IMR-90 (cell line): ENCODE results near the gene DOK4. TPM values are rescaled to one million over a fixed set of nuclear protein-coding genes. Genes with fewer than 3 reads are reported as not detected.

Experiments
- ATAC-seq: fragments of 200-7000 bp; cut with Tn5 transposase; 2 replicates; pipeline ENCODE4 v1.9.1; 2020; ENCODE audit warnings: low read depth, mild to moderate bottlenecking, moderate library complexity
- BruUV-seq: library from RNA; stranded (reverse); fragments of 400-500 nt; replicated peaks from 2 replicates; lab custom pipeline; 2021; lab: Mats Ljungman, UMichigan
- CTCF ChIA-PET: fragments of 300-600 bp; formaldehyde crosslinking; extraction: SDS; loops from one replicate; lab custom pipeline; 2021; ENCODE audit warnings: antibody characterized with exemption; lab: Yijun Ruan, JAX
- POLR2A ChIA-PET: fragments of 300-600 bp; sonication (Branson Sonifier 250); formaldehyde crosslinking; loops from one replicate; lab custom pipeline; 2022; ENCODE audit warnings: antibody characterized with exemption; ENCODE audit not compliant: unreplicated experiment; lab: Charles Lee
- DNase-seq: peaks from one replicate; pipeline ENCODE4 v3.0.0; 2013
- H2AFZ ChIP-seq: replicated peaks from 2 replicates; pipeline ENCODE3; 2013; ENCODE audit warnings: low read length, mild to moderate bottlenecking; ENCODE audit not compliant: poor library complexity
- H2AK5ac ChIP-seq: 2 replicates; pipeline ENCODE4 v1.6.1; 2013; ENCODE audit warnings: low read depth, low read length, inconsistent platforms
- H2AK9ac ChIP-seq: replicated peaks from 2 replicates; pipeline ENCODE3; 2013; ENCODE audit warnings: mild to moderate bottlenecking, low read depth, low read length, moderate library complexity; ENCODE audit not compliant: poor library complexity
- H2BK120ac ChIP-seq: 2 replicates; pipeline ENCODE4 v1.6.1; 2013; ENCODE audit warnings: low read depth, low read length, inconsistent platforms
- H2BK15ac ChIP-seq: 3 replicates; pipeline ENCODE4 v1.6.1; 2013; ENCODE audit warnings: low read depth, low read length, inconsistent platforms
- H2BK20ac ChIP-seq: 2 replicates; pipeline ENCODE4 v1.6.1; 2013; ENCODE audit warnings: low read depth, mild to moderate bottlenecking, inconsistent platforms, low read length, moderate library complexity
- H2BK5ac ChIP-seq: 2 replicates; pipeline ENCODE4 v1.6.1; 2013; ENCODE audit warnings: mild to moderate bottlenecking, low read depth, low read length, inconsistent platforms; ENCODE audit not compliant: poor library complexity, severe bottlenecking
- H3K14ac ChIP-seq: replicated peaks from 2 replicates; pipeline ENCODE4 v1.6.1; 2013; ENCODE audit warnings: low read depth, low read length, inconsistent platforms
- H3K18ac ChIP-seq: 2 replicates; pipeline ENCODE4 v1.6.1; 2013; ENCODE audit warnings: low read depth, low read length, control low read depth
- H3K23ac ChIP-seq: 2 replicates; pipeline ENCODE4 v1.6.1; 2013; ENCODE audit warnings: low read depth, low read length, inconsistent platforms
- H3K27ac ChIP-seq: 2 replicates; pipeline ENCODE4 v1.5.1; 2013; ENCODE audit warnings: mild to moderate bottlenecking, control low read depth, low read length; ENCODE audit not compliant: insufficient read depth
- H3K27me3 ChIP-seq: 2 replicates; pipeline ENCODE4 v1.6.1; 2013; ENCODE audit warnings: low read length; ENCODE audit not compliant: control insufficient read depth, insufficient read depth
- H3K36me3 ChIP-seq: 2 replicates; pipeline ENCODE4 v1.6.1; 2013; ENCODE audit warnings: low read length, mixed read lengths; ENCODE audit not compliant: control insufficient read depth, insufficient read depth
- H3K4ac ChIP-seq: 2 replicates; pipeline ENCODE4 v1.6.1; 2013; ENCODE audit warnings: low read depth, low read length, inconsistent platforms
- H3K4me1 ChIP-seq: 2 replicates; pipeline ENCODE4 v1.6.1; 2013; ENCODE audit warnings: low read length, mixed read lengths; ENCODE audit not compliant: control insufficient read depth, insufficient read depth
- H3K4me2 ChIP-seq: 2 replicates; pipeline ENCODE4 v1.6.1; 2013; ENCODE audit warnings: low read depth, mild to moderate bottlenecking, control low read depth, low read length, moderate library complexity
- H3K4me3 ChIP-seq: 2 replicates; pipeline ENCODE4 v1.5.1; 2013; ENCODE audit warnings: low read depth, mild to moderate bottlenecking, control low read depth, low read length, moderate library complexity; ENCODE audit not compliant: insufficient read depth
- H3K56ac ChIP-seq: 2 replicates; pipeline ENCODE4 v1.6.1; 2013; ENCODE audit warnings: low read length, inconsistent platforms; ENCODE audit not compliant: insufficient read depth; ENCODE audit errors: extremely low read depth
- H3K79me1 ChIP-seq, 2 experiments: 2 replicates each; pipeline ENCODE4 v1.6.1; 2013; ENCODE audit warnings: low read length in 2 of 2, inconsistent platforms in 1 of 2, low read depth in 1 of 2
- H3K9ac ChIP-seq: 2 replicates; pipeline ENCODE4 v1.6.1; 2013; ENCODE audit warnings: low read depth, low read length, control low read depth
- H3K9me1 ChIP-seq: 2 replicates; pipeline ENCODE4 v1.6.1; 2013; ENCODE audit warnings: low read length, inconsistent platforms; ENCODE audit not compliant: insufficient read depth
- H3K9me3 ChIP-seq: 2 replicates; pipeline ENCODE4 v1.6.1; 2013; ENCODE audit warnings: low read length; ENCODE audit not compliant: control insufficient read depth, insufficient read depth
- H4K20me1 ChIP-seq: 2 replicates; pipeline ENCODE4 v1.6.1; 2013; ENCODE audit warnings: low read length, inconsistent platforms; ENCODE audit not compliant: insufficient read depth
- H4K5ac ChIP-seq: 2 replicates; pipeline ENCODE4 v1.6.1; 2013; ENCODE audit warnings: mild to moderate bottlenecking, low read depth, low read length, control low read depth
- H4K8ac ChIP-seq, 2 experiments: 2 replicates each; pipeline ENCODE4 v1.6.1; 2013; ENCODE audit warnings: low read depth in 2 of 2, low read length in 2 of 2, control low read depth in 1 of 2, inconsistent platforms in 1 of 2
- H4K91ac ChIP-seq: 2 replicates; pipeline ENCODE4 v1.6.1; 2013; ENCODE audit warnings: low read depth, low read length, inconsistent platforms; ENCODE audit not compliant: insufficient read depth
- CEBPB ChIP-seq: IDR thresholded peaks from 2 replicates; pipeline ENCODE4 v1.6.1; 2012; ENCODE audit warnings: low read depth, low read length, improper control_type of control experiment
- CHD1 ChIP-seq: IDR thresholded peaks from 2 replicates; pipeline ENCODE4 v1.6.1; 2012; ENCODE audit warnings: low read depth, low read length, improper control_type of control experiment
- CTCF ChIP-seq: conservative IDR thresholded peaks from 2 replicates; pipeline ENCODE4 v1.5.1; 2012; ENCODE audit warnings: mild to moderate bottlenecking, low read depth, low read length, improper control_type of control experiment
- MAZ ChIP-seq: IDR thresholded peaks from 2 replicates; pipeline ENCODE4 v1.6.1; 2012; ENCODE audit warnings: low read depth, mild to moderate bottlenecking, low read length, improper control_type of control experiment, moderate library complexity, borderline replicate concordance
- WGBS, 2 experiments: methylation state at CpG; one replicate each; pipeline versions ENCODE4 v1.1.5 to v1.1.7; 2013; ENCODE audit warnings: missing lambda C conversion rate in 2 of 2; ENCODE audit not compliant: insufficient read length in 1 of 2; ENCODE audit errors: extremely low coverage in 2 of 2; 5-methylcytosine and 5-hydroxymethylcytosine counted together
- dilution Hi-C: fragments of 300-500 bp; cut with HindIII; formaldehyde crosslinking; loops from one replicate; pipeline ENCODE4 v1.14.3; 2018; ENCODE audit warnings: low sequenced_read_pairs; ENCODE audit not compliant: unreplicated experiment
- in situ Hi-C: fragments of 300-500 bp; cut with MboI; formaldehyde crosslinking; loops from 3 replicates; pipeline ENCODE4 v1.14.3; 2019; ENCODE audit warnings: low sequenced_read_pairs, inconsistent platforms, mixed read lengths
- intact Hi-C: fragments of 100-400 bp; cut with micrococcal nuclease; formaldehyde crosslinking; loops from 2 replicates; pipeline ENCODE4 v1.10.0; 2022
- polyA plus RNA-seq, 3 experiments: library from polyadenylated mRNA; depleted of rRNA; stranded (reverse); fragments of >200 nt; gene quantifications; 2 replicates each; pipeline ENCODE4 v1.2.3, GENCODE V29; 2012; ENCODE audit warnings: low replicate concordance in 1 of 3
- total RNA-seq: library from RNA; depleted of rRNA; stranded (reverse); fragments of >200 nt; gene quantifications from 2 replicates; pipeline ENCODE4 v1.2.3, GENCODE V29; 2012

The DOK4 gene
- total and polyA plus RNA-seq, 2 of the 4 experiments (the other 2 are of a cell fraction), result 22.0 to 25.9 TPM

GRCh38 chr16:57510016-57510871 lies 24.0 kb upstream of the DOK4 start:
- Histone ChIP-seq H3K9me3 (no peaks in the 10 kb centered on the region), H2AK9ac (peak overlapping the region; percentile 13), H4K91ac (no peak overlapping the region), H3K79me1 (no peaks in the 10 kb centered on the region), H2BK5ac (no peak overlapping the region), H3K23ac (no peak overlapping the region), H3K4me3 (no peak overlapping the region), H3K18ac (no peak overlapping the region), H3K9me1 (no peaks in the 10 kb centered on the region), H2BK15ac (no peak overlapping the region), H3K56ac (no peak overlapping the region), H3K36me3 (peaks cover 5% of the 10 kb centered on the region; the same call in 1 of the 2 replicates), H2BK20ac (no peak overlapping the region), H3K4me2 (no peak overlapping the region), H3K9ac (no peak overlapping the region), H3K4ac (no peak overlapping the region), H3K14ac (no peak overlapping the region), H3K27ac (no peak overlapping the region), H4K20me1 (no peaks in the 10 kb centered on the region), H4K8ac (no peak overlapping the region), H3K4me1 (no peaks in the 10 kb centered on the region), H3K27me3 (peaks cover 30% of the 10 kb centered on the region), H2BK120ac (no peak overlapping the region), H2AFZ (no peak overlapping the region), H4K5ac (no peak overlapping the region), H2AK5ac (no peak overlapping the region)
- in situ Hi-C loops, result no loop called here
- ATAC-seq (no peak), DNase-seq (no peak)
- dilution Hi-C loops, result no loop called here
- POLR2A ChIA-PET, result no interaction called here
- no TSS peak for BruUV-seq
- 38% methylated on average over 4 of the region's 10 CpGs; no CpG with 5 or more reads in 1 of the 2 experiments for WGBS, 2 experiments
- TF ChIP-seq CHD1 (no peak), CTCF (no peak), CEBPB (no peak), MAZ (no peak)
- intact Hi-C loops, result no loop called here
- CTCF ChIA-PET, result interaction anchor here (0.5 to 2.2 kb wide), 2 partner anchors 10 to 13 kb away, joined by 7 read pairs; no protein-coding TSS in a partner anchor
